H1 (cell line): Measurements from ENCODE around the gene ARFGAP3. TPM values are rescaled to one million over a fixed set of nuclear protein-coding genes. Genes with fewer than 3 reads are reported as not detected.

ENCODE experiments used
- CTCF ChIA-PET: fragments of 300-600 bp; sonication (Branson Sonifier 250); formaldehyde crosslinking; loops from one replicate; lab custom pipeline; 2021; ENCODE audit not compliant: partially characterized antibody; lab: Charles Lee
- POLR2A ChIA-PET: fragments of 300-600 bp; sonication (Branson Sonifier 250); formaldehyde crosslinking; loops from one replicate; lab custom pipeline; 2021; ENCODE audit warnings: inconsistent platforms; ENCODE audit not compliant: partially characterized antibody; lab: Charles Lee
- DNase-seq, 2 experiments: peaks; one replicate each; pipeline versions ENCODE4 v3.0.0 to v3.0.0-alpha.2; 2010 to 2022; ENCODE audit warnings: low spot score in 2 of 2, low read depth in 1 of 2, mixed read lengths in 1 of 2
- FAIRE-seq: peaks from 2 replicates; lab custom pipeline; 2011; peaks lifted over from hg19 to GRCh38; lab: Jason Lieb, UNC
- H2AFZ ChIP-seq: 2 replicates; pipeline ENCODE4 v1.8.1; 2012; ENCODE audit warnings: low read length, inconsistent platforms
- H2AK5ac ChIP-seq: 2 replicates; pipeline ENCODE4 v1.6.1; 2013; ENCODE audit warnings: low read depth, low read length
- H2BK120ac ChIP-seq: replicated peaks from 2 replicates; pipeline ENCODE3; 2013; ENCODE audit warnings: low read depth, low read length, inconsistent platforms
- H2BK12ac ChIP-seq: 2 replicates; pipeline ENCODE4 v1.6.1; 2013; ENCODE audit warnings: low read depth, low read length
- H2BK15ac ChIP-seq: 2 replicates; pipeline ENCODE4 v1.6.1; 2013; ENCODE audit warnings: low read length
- H2BK20ac ChIP-seq: 2 replicates; pipeline ENCODE4 v1.6.1; 2013; ENCODE audit warnings: low read length
- H2BK5ac ChIP-seq: 2 replicates; pipeline ENCODE4 v1.6.1; 2013; ENCODE audit warnings: low read depth, low read length
- H3K14ac ChIP-seq: 2 replicates; pipeline ENCODE4 v1.6.1; 2013; ENCODE audit warnings: inconsistent platforms; ENCODE audit not compliant: insufficient read length
- H3K18ac ChIP-seq: 2 replicates; pipeline ENCODE4 v1.6.1; 2013; ENCODE audit warnings: low read length; ENCODE audit errors: extremely low read depth
- H3K23ac ChIP-seq: 2 replicates; pipeline ENCODE4 v1.6.1; 2013; ENCODE audit warnings: inconsistent platforms; ENCODE audit not compliant: insufficient read length
- H3K23me2 ChIP-seq: 2 replicates; pipeline ENCODE4 v1.6.1; 2013; ENCODE audit warnings: low read depth, low read length
- H3K27ac ChIP-seq: 2 replicates; pipeline ENCODE4 v1.6.1; 2011; ENCODE audit warnings: low read depth, low read length, inconsistent platforms
- H3K27me3 ChIP-seq, 4 experiments: replicated peaks in 1 of 4; 1 replicate in 1 of 4; 2 replicates in 3 of 4; pipeline versions ENCODE4 v1.6.1 to v1.8.1; 2011 to 2013; ENCODE audit warnings: low read length in 3 of 4, mild to moderate bottlenecking in 3 of 4, inconsistent platforms in 2 of 4, mixed read lengths in 2 of 4, moderate library complexity in 1 of 4; ENCODE audit not compliant: control insufficient read depth in 3 of 4, insufficient read depth in 3 of 4; ENCODE audit errors: extremely low read depth in 1 of 4
- H3K36me3 ChIP-seq, 4 experiments: 2 replicates each; pipeline versions ENCODE4 v1.6.1 to v1.8.1; 2011 to 2013; ENCODE audit warnings: mild to moderate bottlenecking in 4 of 4, low read length in 3 of 4, moderate library complexity in 2 of 4, control low read depth in 1 of 4, inconsistent platforms in 1 of 4; ENCODE audit not compliant: insufficient read depth in 4 of 4, control insufficient read depth in 2 of 4
- H3K4ac ChIP-seq: replicated peaks from 2 replicates; pipeline ENCODE3; 2013; ENCODE audit warnings: low read length, low read depth, mixed read lengths, inconsistent platforms; ENCODE audit not compliant: insufficient read length
- H3K4me1 ChIP-seq, 4 experiments: replicated peaks in 1 of 4; 1 replicate in 1 of 4; 2 replicates in 3 of 4; pipeline versions ENCODE4 v1.6.1 to v1.8.1; 2011 to 2013; ENCODE audit warnings: low read length in 3 of 4, inconsistent platforms in 2 of 4, mixed read lengths in 1 of 4; ENCODE audit not compliant: insufficient read depth in 4 of 4, control insufficient read depth in 3 of 4
- H3K4me2 ChIP-seq, 2 experiments: 2 replicates each; pipeline versions ENCODE4 v1.6.1 to v1.8.1; 2011 to 2013; ENCODE audit warnings: low read depth in 2 of 2, low read length in 2 of 2, control low read depth in 1 of 2, inconsistent platforms in 1 of 2, mild to moderate bottlenecking in 1 of 2; ENCODE audit not compliant: insufficient read depth in 1 of 2
- H3K4me3 ChIP-seq, 4 experiments: fragments of 200-600, 300-600 bp in 1 of 4; sonication (generic), shearing (Covaris generic), sonication (Bioruptor Twin) in 1 of 4; 2 replicates each; pipeline versions ENCODE4 v1.5.1 to v1.8.1; 2011 to 2016; ENCODE audit warnings: low read length in 4 of 4, low read depth in 3 of 4, control low read depth in 2 of 4, inconsistent platforms in 2 of 4, mild to moderate bottlenecking in 2 of 4, mixed read lengths in 1 of 4, moderate library complexity in 1 of 4; ENCODE audit not compliant: insufficient read depth in 2 of 4; ENCODE audit errors: extremely low read depth in 1 of 4
- H3K56ac ChIP-seq: replicated peaks from 2 replicates; pipeline ENCODE3; 2013; ENCODE audit warnings: low read depth, mild to moderate bottlenecking, mixed read lengths, low read length, inconsistent platforms; ENCODE audit not compliant: insufficient read length
- H3K79me1 ChIP-seq: 2 replicates; pipeline ENCODE4 v1.6.1; 2013; ENCODE audit warnings: low read depth, low read length, control low read depth
- H3K79me2 ChIP-seq, 2 experiments: 2 replicates each; pipeline versions ENCODE4 v1.6.1 to v1.8.1; 2012 to 2013; ENCODE audit warnings: low read length in 2 of 2, mild to moderate bottlenecking in 2 of 2, inconsistent platforms in 1 of 2; ENCODE audit not compliant: insufficient read depth in 2 of 2, control insufficient read depth in 1 of 2
- H3K9ac ChIP-seq, 4 experiments: replicated peaks in 1 of 4; 1 replicate in 1 of 4; 2 replicates in 3 of 4; pipeline versions ENCODE4 v1.6.1 to v1.8.1; 2011 to 2013; ENCODE audit warnings: low read depth in 3 of 4, low read length in 3 of 4, control low read depth in 2 of 4, mild to moderate bottlenecking in 2 of 4, moderate library complexity in 2 of 4, inconsistent platforms in 1 of 4; ENCODE audit errors: extremely low read depth in 1 of 4
- H3K9me3 ChIP-seq, 2 experiments: 2 replicates each; pipeline versions ENCODE4 v1.6.1 to v1.8.1; 2012 to 2013; ENCODE audit warnings: mild to moderate bottlenecking in 2 of 2, moderate library complexity in 2 of 2, control low read depth in 1 of 2, inconsistent platforms in 1 of 2, low read depth in 1 of 2, low read length in 1 of 2, mixed read lengths in 1 of 2; ENCODE audit not compliant: insufficient read depth in 2 of 2
- H4K20me1 ChIP-seq, 2 experiments: replicated peaks in 1 of 2; 2 replicates each; pipeline versions ENCODE3 to v1.8.1; 2011 to 2013; ENCODE audit warnings: inconsistent platforms in 2 of 2, low read length in 2 of 2, mild to moderate bottlenecking in 1 of 2; ENCODE audit not compliant: insufficient read depth in 2 of 2, control insufficient read depth in 1 of 2
- H4K5ac ChIP-seq: 2 replicates; pipeline ENCODE4 v1.6.1; 2013; ENCODE audit warnings: low read length, low read depth, mixed read lengths, inconsistent platforms; ENCODE audit not compliant: insufficient read length
- H4K8ac ChIP-seq: 2 replicates; pipeline ENCODE4 v1.8.0; 2013; ENCODE audit warnings: mild to moderate bottlenecking, moderate library complexity, low read length, inconsistent platforms; ENCODE audit not compliant: insufficient read depth; ENCODE audit errors: extremely low read depth
- H4K91ac ChIP-seq: replicated peaks from 2 replicates; pipeline ENCODE3; 2013; ENCODE audit warnings: low read length, mixed read lengths, inconsistent platforms; ENCODE audit not compliant: insufficient read length
- ATF2 ChIP-seq: IDR thresholded peaks from 2 replicates; pipeline ENCODE4 v1.6.1; 2012; ENCODE audit warnings: low read length, inconsistent platforms
- FOSL1 ChIP-seq: IDR thresholded peaks from 2 replicates; pipeline ENCODE4 v1.6.1; 2011; ENCODE audit warnings: mild to moderate bottlenecking, low read depth, low read length, moderate library complexity; ENCODE audit not compliant: insufficient read depth
- HDAC2 ChIP-seq, 2 experiments: fragments of 300-600 bp in 1 of 2; sonication (generic) in 1 of 2; IDR thresholded peaks; 2 replicates each; pipeline ENCODE4 v1.6.1; 2011 to 2012; ENCODE audit warnings: low read depth in 2 of 2, low read length in 2 of 2, mild to moderate bottlenecking in 2 of 2, moderate library complexity in 2 of 2, borderline replicate concordance in 1 of 2, inconsistent platforms in 1 of 2
- POLR2AphosphoS5 ChIP-seq: IDR thresholded peaks from 2 replicates; pipeline ENCODE4 v1.6.1; 2011; ENCODE audit warnings: low read depth, low read length
- SAP30 ChIP-seq: fragments of 300-600 bp; sonication (generic); IDR thresholded peaks from 2 replicates; pipeline ENCODE4 v1.7.1; 2012; ENCODE audit warnings: low read length, moderate library complexity, mild to moderate bottlenecking, inconsistent platforms; ENCODE audit not compliant: insufficient read depth, insufficient replicate concordance
- TAF1 ChIP-seq: IDR thresholded peaks from 2 replicates; pipeline ENCODE4 v1.6.1; 2011; ENCODE audit warnings: mild to moderate bottlenecking, low read depth, low read length
- WGBS, 2 experiments: shearing (Covaris generic) in 1 of 2; methylation state at CpG; one replicate each; pipeline versions ENCODE4 v1.1.6 to v1.1.7; 2013 to 2015; ENCODE audit warnings: low lambda C conversion rate in 2 of 2, mixed read lengths in 2 of 2, inconsistent platforms in 1 of 2, low coverage in 1 of 2, missing lambda C conversion rate in 1 of 2; ENCODE audit not compliant: insufficient replicate concordance in 2 of 2, insufficient coverage in 1 of 2, insufficient read length in 1 of 2; ENCODE audit errors: extremely low coverage in 1 of 2, missing lambda C conversion rate in 1 of 2; 5-methylcytosine and 5-hydroxymethylcytosine counted together
- polyA plus RNA-seq, 7 experiments: library from polyadenylated mRNA; depleted of rRNA in 3 of 7; stranded (reverse) in 5 of 7; unstranded in 2 of 7; fragments of >200 nt in 5 of 7; fragments of 200-250 nt in 2 of 7; gene quantifications; 1 replicate in 5 of 7; 2 replicates in 1 of 7; 4 replicates in 1 of 7; pipeline versions ENCODE4 v1.2.1 to v1.2.3, GENCODE V29; 2011 to 2013; ENCODE audit warnings: missing spikeins in 2 of 7, mixed read lengths in 2 of 7
- total RNA-seq: library from RNA; stranded (reverse); fragmentation: NEBNext Ultra II Directional; extraction: Animal tissue kit (Norgen Biotek cat#: 25700); gene quantifications from 2 replicates; pipeline ENCODE4 v1.2.1, GENCODE V29; 2021

ARFGAP3 gene
- total and polyA plus RNA-seq, 2 of the 8 experiments (the other 6 are each of a cell fraction or from before 2014, with no cell fraction given): 9.7 to 16.0 TPM

DNA sequence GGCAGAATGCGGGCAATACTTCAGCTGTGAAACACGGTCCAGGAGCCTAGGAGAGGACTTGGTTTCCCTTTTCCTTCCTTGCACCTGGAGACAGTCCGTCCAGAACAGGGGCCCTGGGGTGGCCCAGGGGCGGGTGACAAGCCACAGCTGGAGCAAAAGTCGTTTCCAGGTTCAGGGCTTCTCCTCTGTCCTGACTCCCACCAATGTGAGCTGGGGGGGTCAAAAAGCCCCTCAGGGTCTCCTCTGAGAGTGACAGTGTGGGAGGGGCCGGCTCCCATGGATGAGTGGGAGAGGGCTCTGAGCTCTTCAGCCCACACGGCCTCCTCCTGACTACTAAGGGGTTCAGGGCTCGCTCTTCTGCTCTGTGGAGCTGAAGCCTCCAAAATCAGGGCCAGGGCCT lies 20.1 kb upstream of the ARFGAP3 start:
- Histone ChIP-seq H2AFZ (no peak overlapping the region), H2BK120ac (no peak overlapping the region), H3K18ac (no peak overlapping the region), H3K23me2 (no peaks in the 10 kb centered on the region), H2AK5ac (no peak overlapping the region), H4K5ac (no peak overlapping the region), H3K79me1 (no peaks in the 10 kb centered on the region), H4K91ac (no peak overlapping the region), H3K9ac (no peak overlapping the region), H4K20me1 (peaks cover 7% of the 10 kb centered on the region in 2 experiments), H3K56ac (no peak overlapping the region), H3K4ac (no peak overlapping the region), H3K23ac (no peak overlapping the region), H3K4me3 (no peak overlapping the region), H3K4me2 (no peak overlapping the region), H2BK5ac (no peak overlapping the region), H2BK12ac (no peak overlapping the region), H3K27ac (no peak overlapping the region), H3K9me3 (no peaks in the 10 kb centered on the region), H4K8ac (no peak overlapping the region), H2BK20ac (no peak overlapping the region), H3K14ac (no peak overlapping the region), H3K4me1 (peaks cover 0 to 2% (median 0%) of the 10 kb centered on the region in 4 experiments; a peak in 4 of 7 replicates), H3K36me3 (peaks cover 10 to 33% (median 24%) of the 10 kb centered on the region in 4 experiments; a peak in 6 of 8 replicates), H2BK15ac (no peak overlapping the region), H3K27me3 (no peaks in the 10 kb centered on the region), H3K79me2 (no peaks in the 10 kb centered on the region)
- FAIRE-seq (no peak), DNase-seq (no peak)
- CTCF ChIA-PET: interaction anchor here (0.8 to 3.4 kb wide), 8 partner anchors 8 to 183 kb away, joined by 3 to 22 read pairs (median 4); no protein-coding TSS in a partner anchor
- POLR2A ChIA-PET: interaction anchor here (1.2 to 1.6 kb wide), 3 partner anchors 9 to 256 kb away, joined by 3 to 7 read pairs (median 4); partner anchors contain the start of gene PACSIN2
- 87% methylated on average over 8 of the region's 8 CpGs; no CpG with 5 or more reads in 1 of the 2 experiments for WGBS, 2 experiments
- no peak for TF ChIP-seq POLR2AphosphoS5
- no peak for TF ChIP-seq TAF1
- no peak for TF ChIP-seq FOSL1
- no peak for TF ChIP-seq HDAC2 (IDR thresholded peaks at IDR 0.05; ENCODE audit: borderline replicate concordance in 1 of 2, low read depth in 2 of 2, low read length in 2 of 2)
- no peak for TF ChIP-seq SAP30
- no peak for TF ChIP-seq ATF2
